K562 (cell line): ENCODE results near the gene MXRA7. TPM values are rescaled to one million over a fixed set of nuclear protein-coding genes. Genes with fewer than 3 reads are reported as not detected.

Experiments
- E2F3 ChIP-seq: fragments of 250-450 bp; sonication (Bioruptor Pico); IDR thresholded peaks from 2 replicates; pipeline ENCODE4 v1.4.0; 2020; ENCODE audit warnings: mild to moderate bottlenecking
- GTF2E2 ChIP-seq: fragments of 200-800 bp; sonication (Bioruptor generic); IDR thresholded peaks from 2 replicates; pipeline ENCODE4 v1.6.1; 2016; ENCODE audit warnings: missing genetic modification characterization, missing compliant biosample characterization
- HDAC8 ChIP-seq: fragments of 450-650 bp; IDR thresholded peaks from 2 replicates; pipeline ENCODE4 v1.6.1; 2016; ENCODE audit warnings: mild to moderate bottlenecking, missing genetic modification characterization, moderate library complexity, missing compliant biosample characterization
- KDM1A ChIP-seq, 2 experiments: fragments of 450-650 bp; IDR thresholded peaks; 2 replicates each; pipeline ENCODE4 v1.6.1; 2016; ENCODE audit warnings: mild to moderate bottlenecking in 2 of 2
- KDM4B ChIP-seq, 2 experiments: fragments of 450-650 bp in 1 of 2; sonication (generic) in 1 of 2; IDR thresholded peaks; 2 replicates each; pipeline ENCODE4 v1.6.1; 2016 to 2017; ENCODE audit warnings: borderline replicate concordance in 2 of 2, antibody characterized with exemption in 1 of 2, low read depth in 1 of 2, mild to moderate bottlenecking in 1 of 2
- KDM5B ChIP-seq: fragments of 200-600 bp; sonication (generic); IDR thresholded peaks from 2 replicates; pipeline ENCODE4 v1.6.1; 2012; ENCODE audit warnings: low read depth, mild to moderate bottlenecking, moderate library complexity, low read length, control low read depth, inconsistent platforms; ENCODE audit not compliant: insufficient replicate concordance
- LEF1 ChIP-seq: fragments of 450-650 bp; IDR thresholded peaks from 2 replicates; pipeline ENCODE4 v1.6.1; 2016; ENCODE audit warnings: mild to moderate bottlenecking
- NFIX ChIP-seq: fragments of 250-450 bp; sonication (Bioruptor Pico); IDR thresholded peaks from 2 replicates; pipeline ENCODE4 v1.4.0; 2020; ENCODE audit warnings: low read depth, mild to moderate bottlenecking, moderate library complexity
- NRF1 ChIP-seq, 2 experiments: fragments of 450-650 bp; IDR thresholded peaks in 1 of 2; conservative IDR thresholded peaks in 1 of 2; 2 replicates each; pipeline ENCODE4 v1.6.1; 2014; ENCODE audit warnings: mild to moderate bottlenecking in 2 of 2
- PML ChIP-seq: IDR thresholded peaks from 2 replicates; pipeline ENCODE4 v1.6.1; 2012; ENCODE audit warnings: low read length, inconsistent platforms
- PRPF4 ChIP-seq: fragments of 200-400 bp; formaldehyde crosslinking; IDR thresholded peaks from one replicate; pipeline ENCODE4 v1.6.1; 2017; ENCODE audit warnings: low read length, low read depth, mild to moderate bottlenecking; ENCODE audit not compliant: insufficient read depth, poor library complexity, severe bottlenecking
- SMAD1 ChIP-seq: fragments of 150-350 bp; IDR thresholded peaks from 2 replicates; pipeline ENCODE4 v1.6.1; 2014; ENCODE audit warnings: low read length, low read depth; ENCODE audit not compliant: partially characterized antibody
- TBL1XR1 ChIP-seq, 2 experiments: IDR thresholded peaks; 2 replicates each; pipeline ENCODE4 v1.6.1; 2012; ENCODE audit warnings: improper control_type of control experiment in 2 of 2, low read length in 2 of 2, mild to moderate bottlenecking in 1 of 2
- ZNF609 ChIP-seq: sonication (generic); formaldehyde crosslinking; IDR thresholded peaks from 2 replicates; pipeline ENCODE4 v1.8.1; 2023; ENCODE audit warnings: missing genetic modification reagents, mild to moderate bottlenecking, borderline replicate concordance
- polyA plus RNA-seq, 8 experiments: library from polyadenylated mRNA; depleted of rRNA in 4 of 8; stranded (reverse) in 5 of 8; unstranded in 3 of 8; fragments of >200 nt; fragmentation: Nextera tagmentation in 2 of 8; fragmentation: Illumina TruSeq in 1 of 8; extraction: Ambion mirVana in 2 of 8; extraction: Trizol in 1 of 8; gene quantifications; 2 replicates each; pipeline versions ENCODE4 v1.2.1 to v1.2.3, GENCODE V29; 2011 to 2014; ENCODE audit warnings: inconsistent platforms in 1 of 8, missing spikeins in 1 of 8
- total RNA-seq, 7 experiments: library from RNA; depleted of rRNA in 6 of 7; stranded (reverse); fragments of >200 nt in 6 of 7; fragmentation: Illumina TruSeq in 2 of 7; extraction: Trizol in 2 of 7; gene quantifications; 2 replicates each; pipeline versions ENCODE4 v1.2.1 to v1.2.3, GENCODE V29; 2011 to 2021; ENCODE audit warnings: low replicate concordance in 1 of 7
- TF ChIP-seq, protein P1 (sequence below): sonication (generic); formaldehyde crosslinking; IDR thresholded peaks from 2 replicates; pipeline ENCODE4 v1.8.0; 2022; ENCODE audit warnings: mild to moderate bottlenecking, missing genetic modification reagents, borderline replicate concordance
- TF ChIP-seq, protein P2 (sequence below): fragments of 200-800 bp; sonication (Bioruptor generic); IDR thresholded peaks from 2 replicates; pipeline ENCODE4 v1.6.1; 2017; ENCODE audit warnings: missing genetic modification characterization, missing compliant biosample characterization
- TF ChIP-seq, protein P3 (sequence below): fragments of 450-650 bp; formaldehyde crosslinking; IDR thresholded peaks from 2 replicates; pipeline ENCODE4 v1.4.0; 2020; ENCODE audit warnings: mild to moderate bottlenecking, moderate library complexity

Gene MXRA7
- total and polyA plus RNA-seq, 9 of the 15 experiments (the other 6 are each of a cell fraction or from before 2014, with no cell fraction given), result 2.6 to 38.4 (median 14.3) TPM

DNA sequence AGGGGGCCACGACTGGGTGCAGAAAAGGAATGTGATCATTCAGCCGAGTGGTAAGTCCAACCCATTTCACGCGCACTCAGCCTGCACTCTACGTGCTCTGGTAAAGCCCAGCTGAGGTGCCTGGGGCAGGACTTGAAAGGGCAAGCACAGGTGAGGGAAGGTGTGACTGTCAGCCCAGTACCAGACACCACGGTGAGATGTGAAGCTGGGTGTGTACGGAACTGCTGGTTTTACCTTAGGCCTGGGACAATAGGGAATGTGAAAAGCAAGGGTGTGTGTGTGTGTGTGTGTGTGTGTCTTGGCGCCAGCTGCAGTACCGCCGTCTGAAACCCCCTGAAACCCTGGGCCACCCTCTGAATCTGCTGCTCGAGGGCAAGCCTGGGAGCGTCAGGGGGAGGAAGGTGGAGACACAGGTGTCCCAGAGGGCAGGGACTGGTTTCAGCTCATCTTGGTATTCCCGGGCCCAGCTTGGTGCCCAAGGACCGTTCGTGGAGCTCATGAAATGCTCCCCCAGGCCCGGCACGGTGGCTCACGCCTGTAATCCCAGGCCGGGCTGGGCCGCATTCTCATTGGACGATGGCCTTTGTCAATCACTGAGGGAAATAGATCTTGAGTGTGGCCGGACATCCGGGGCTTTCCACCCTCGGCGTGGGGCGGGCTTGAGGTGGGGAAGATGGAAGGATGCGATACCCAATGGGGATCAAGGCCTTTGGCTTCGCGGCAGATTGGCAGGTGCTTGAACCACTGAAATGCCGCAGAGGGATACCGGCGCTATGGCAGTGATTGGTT, 39.4 kb downstream of the MXRA7 start (continued):
- TF ChIP-seq, protein P1, sequence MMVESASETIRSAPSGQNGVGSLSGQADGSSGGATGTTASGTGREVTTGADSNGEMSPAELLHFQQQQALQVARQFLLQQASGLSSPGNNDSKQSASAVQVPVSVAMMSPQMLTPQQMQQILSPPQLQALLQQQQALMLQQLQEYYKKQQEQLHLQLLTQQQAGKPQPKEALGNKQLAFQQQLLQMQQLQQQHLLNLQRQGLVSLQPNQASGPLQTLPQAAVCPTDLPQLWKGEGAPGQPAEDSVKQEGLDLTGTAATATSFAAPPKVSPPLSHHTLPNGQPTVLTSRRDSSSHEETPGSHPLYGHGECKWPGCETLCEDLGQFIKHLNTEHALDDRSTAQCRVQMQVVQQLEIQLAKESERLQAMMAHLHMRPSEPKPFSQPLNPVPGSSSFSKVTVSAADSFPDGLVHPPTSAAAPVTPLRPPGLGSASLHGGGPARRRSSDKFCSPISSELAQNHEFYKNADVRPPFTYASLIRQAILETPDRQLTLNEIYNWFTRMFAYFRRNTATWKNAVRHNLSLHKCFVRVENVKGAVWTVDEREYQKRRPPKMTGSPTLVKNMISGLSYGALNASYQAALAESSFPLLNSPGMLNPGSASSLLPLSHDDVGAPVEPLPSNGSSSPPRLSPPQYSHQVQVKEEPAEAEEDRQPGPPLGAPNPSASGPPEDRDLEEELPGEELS (CRISPR knock-in tag), result no peak
- no peak for TF ChIP-seq SMAD1
- TF ChIP-seq KDM4B (IDR thresholded peaks at IDR 0.05; ENCODE audit: borderline replicate concordance in 2 of 2, low read depth in 1 of 2), result no peak
- TF ChIP-seq HDAC8 (tag), result no peak
- no peak for TF ChIP-seq LEF1
- TF ChIP-seq PML, result 0 out of 2 replicates have a peak, but pooled peaks have one; percentile 5
- 0 out of 2 replicates have a peak, but pooled peaks have one; percentile 2 for TF ChIP-seq GTF2E2 (tag)
- TF ChIP-seq NRF1 (conservative IDR thresholded peaks at IDR 0.05 in 1 of 2, IDR thresholded peaks at IDR 0.05 in 1 of 2), result peak in 1 of 2 experiments; percentile 30; a peak in 2 of 4 replicates
- TF ChIP-seq TBL1XR1 (IDR thresholded peaks at IDR 0.05; ENCODE audit: low read length in 2 of 2), result 0 out of 4 replicates have a peak, but pooled peaks of 1 of the 2 experiments have one; percentile 19
- TF ChIP-seq, protein P2, sequence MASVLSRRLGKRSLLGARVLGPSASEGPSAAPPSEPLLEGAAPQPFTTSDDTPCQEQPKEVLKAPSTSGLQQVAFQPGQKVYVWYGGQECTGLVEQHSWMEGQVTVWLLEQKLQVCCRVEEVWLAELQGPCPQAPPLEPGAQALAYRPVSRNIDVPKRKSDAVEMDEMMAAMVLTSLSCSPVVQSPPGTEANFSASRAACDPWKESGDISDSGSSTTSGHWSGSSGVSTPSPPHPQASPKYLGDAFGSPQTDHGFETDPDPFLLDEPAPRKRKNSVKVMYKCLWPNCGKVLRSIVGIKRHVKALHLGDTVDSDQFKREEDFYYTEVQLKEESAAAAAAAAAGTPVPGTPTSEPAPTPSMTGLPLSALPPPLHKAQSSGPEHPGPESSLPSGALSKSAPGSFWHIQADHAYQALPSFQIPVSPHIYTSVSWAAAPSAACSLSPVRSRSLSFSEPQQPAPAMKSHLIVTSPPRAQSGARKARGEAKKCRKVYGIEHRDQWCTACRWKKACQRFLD (CRISPR knock-in tag), result peak; percentile 9; the same call in 1 of the 2 replicates
- TF ChIP-seq E2F3 (CRISPR knock-in tag), result no peak
- TF ChIP-seq NFIX (CRISPR knock-in tag), result no peak
- peak; percentile 20 for TF ChIP-seq KDM5B
- TF ChIP-seq ZNF609, result no peak; the same call in 1 of the 2 replicates
- no peak for TF ChIP-seq KDM1A (IDR thresholded peaks at IDR 0.05)
- TF ChIP-seq, protein P3, sequence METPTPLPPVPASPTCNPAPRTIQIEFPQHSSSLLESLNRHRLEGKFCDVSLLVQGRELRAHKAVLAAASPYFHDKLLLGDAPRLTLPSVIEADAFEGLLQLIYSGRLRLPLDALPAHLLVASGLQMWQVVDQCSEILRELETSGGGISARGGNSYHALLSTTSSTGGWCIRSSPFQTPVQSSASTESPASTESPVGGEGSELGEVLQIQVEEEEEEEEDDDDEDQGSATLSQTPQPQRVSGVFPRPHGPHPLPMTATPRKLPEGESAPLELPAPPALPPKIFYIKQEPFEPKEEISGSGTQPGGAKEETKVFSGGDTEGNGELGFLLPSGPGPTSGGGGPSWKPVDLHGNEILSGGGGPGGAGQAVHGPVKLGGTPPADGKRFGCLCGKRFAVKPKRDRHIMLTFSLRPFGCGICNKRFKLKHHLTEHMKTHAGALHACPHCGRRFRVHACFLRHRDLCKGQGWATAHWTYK (CRISPR knock-in tag), result no peak
- no peak for TF ChIP-seq PRPF4
